ENCODE measurements around the gene GPALPP1. TPM values are rescaled to one million over a fixed set of nuclear protein-coding genes. Genes with fewer than 3 reads are reported as not detected.

The GPALPP1 gene
- total RNA-seq, 4 donors from 2014 or later = 30.1 to 44.4 (median 35.2) TPM

DNA sequence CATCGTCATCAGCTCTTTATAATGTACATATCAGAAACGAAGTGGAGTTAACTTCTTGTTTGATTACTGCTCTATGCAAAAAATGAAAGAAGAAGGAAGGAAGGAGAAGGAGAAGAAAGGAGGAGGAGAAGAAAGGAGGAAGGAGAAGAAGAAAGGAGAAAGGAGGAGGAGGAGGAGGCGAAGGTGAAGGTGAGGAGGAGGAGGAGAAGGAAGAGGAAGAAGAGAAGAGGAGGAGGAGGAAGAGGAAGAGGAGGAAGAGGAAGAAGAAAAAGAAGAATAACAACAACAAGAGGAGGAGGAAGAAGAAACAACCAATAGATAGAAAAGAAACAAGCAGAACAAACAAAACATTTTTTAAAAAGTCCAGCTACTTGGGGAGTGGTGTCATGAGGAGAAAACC is 13.1 kb upstream of the GPALPP1 start:
- no peak overlapping the region for H3K4me3 ChIP-seq (replicated peaks in 1 of 3)
- peaks cover 0 to 9% of the 10 kb centered on the region in 2 donors for H3K4me1 ChIP-seq
- H3K27me3 ChIP-seq = no peaks in the 10 kb centered on the region
- H3K27ac ChIP-seq = no peak overlapping the region
- H3K36me3 ChIP-seq = peaks cover 7 to 14% of the 10 kb centered on the region in 2 donors
- WGBS, 2 donors = 90 to 94% methylated on average over 3 of the region's 3 CpGs
- H3K9me3 ChIP-seq = no peaks in the 10 kb centered on the region
- no peak for DNase-seq
- intact Hi-C loops (cut with DNase I) = loop anchor here (10.0 kb wide), 1 partner anchor 61 kb away; no protein-coding TSS in a partner anchor
- TF ChIP-seq, protein P1, sequence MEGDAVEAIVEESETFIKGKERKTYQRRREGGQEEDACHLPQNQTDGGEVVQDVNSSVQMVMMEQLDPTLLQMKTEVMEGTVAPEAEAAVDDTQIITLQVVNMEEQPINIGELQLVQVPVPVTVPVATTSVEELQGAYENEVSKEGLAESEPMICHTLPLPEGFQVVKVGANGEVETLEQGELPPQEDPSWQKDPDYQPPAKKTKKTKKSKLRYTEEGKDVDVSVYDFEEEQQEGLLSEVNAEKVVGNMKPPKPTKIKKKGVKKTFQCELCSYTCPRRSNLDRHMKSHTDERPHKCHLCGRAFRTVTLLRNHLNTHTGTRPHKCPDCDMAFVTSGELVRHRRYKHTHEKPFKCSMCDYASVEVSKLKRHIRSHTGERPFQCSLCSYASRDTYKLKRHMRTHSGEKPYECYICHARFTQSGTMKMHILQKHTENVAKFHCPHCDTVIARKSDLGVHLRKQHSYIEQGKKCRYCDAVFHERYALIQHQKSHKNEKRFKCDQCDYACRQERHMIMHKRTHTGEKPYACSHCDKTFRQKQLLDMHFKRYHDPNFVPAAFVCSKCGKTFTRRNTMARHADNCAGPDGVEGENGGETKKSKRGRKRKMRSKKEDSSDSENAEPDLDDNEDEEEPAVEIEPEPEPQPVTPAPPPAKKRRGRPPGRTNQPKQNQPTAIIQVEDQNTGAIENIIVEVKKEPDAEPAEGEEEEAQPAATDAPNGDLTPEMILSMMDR (IDR thresholded peaks at IDR 0.05) = no peak
- TF ChIP-seq POLR2A (IDR thresholded peaks at IDR 0.05) = no peak

DNA sequence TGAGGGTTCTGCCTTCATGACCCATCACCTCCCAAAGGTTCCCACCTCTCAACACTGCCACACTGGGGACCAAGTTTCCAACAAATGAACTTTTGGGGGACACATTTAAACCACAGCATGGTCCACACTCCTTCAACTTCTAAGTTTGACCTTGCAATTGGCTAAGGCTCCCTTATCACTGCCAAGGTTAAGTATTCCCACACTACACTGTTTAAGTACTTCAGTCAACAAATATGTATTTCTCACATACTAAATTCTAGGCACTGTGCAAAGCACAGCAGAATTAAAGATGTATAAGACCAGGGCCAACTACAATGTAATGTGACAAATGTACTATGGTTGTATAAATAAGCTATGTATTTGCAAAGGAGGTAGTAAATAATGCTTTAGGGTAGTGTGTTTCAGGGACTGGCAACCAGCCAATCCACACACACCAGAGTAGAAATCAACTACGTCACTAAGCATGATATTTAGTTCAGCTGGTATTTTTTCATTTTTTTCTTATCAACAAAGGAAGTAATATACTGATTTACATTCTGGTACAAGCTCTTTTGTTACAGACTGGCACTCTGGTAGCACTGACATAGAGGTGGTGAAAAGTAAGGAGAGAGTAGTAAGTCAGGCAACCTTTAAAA is 12.3 kb upstream of the GPALPP1 start:
- Histone ChIP-seq H3K4me3 (replicated peaks in 1 of 3) (no peak overlapping the region), H3K27ac (no peak overlapping the region), H3K36me3 (peaks cover 7 to 14% of the 10 kb centered on the region in 2 donors), H3K27me3 (no peaks in the 10 kb centered on the region), H3K9me3 (no peaks in the 10 kb centered on the region), H3K4me1 (peaks cover 0 to 9% of the 10 kb centered on the region in 2 donors)
- 87 to 89% methylated on average over 1 of the region's 1 CpG for WGBS, 2 donors
- TF ChIP-seq, protein P1 (IDR thresholded peaks at IDR 0.05) = no peak
- no peak for TF ChIP-seq POLR2A (IDR thresholded peaks at IDR 0.05)
- intact Hi-C loops (cut with DNase I) = loop anchor here (10.0 kb wide), 1 partner anchor 62 kb away; no protein-coding TSS in a partner anchor
- no peak for DNase-seq

DNA sequence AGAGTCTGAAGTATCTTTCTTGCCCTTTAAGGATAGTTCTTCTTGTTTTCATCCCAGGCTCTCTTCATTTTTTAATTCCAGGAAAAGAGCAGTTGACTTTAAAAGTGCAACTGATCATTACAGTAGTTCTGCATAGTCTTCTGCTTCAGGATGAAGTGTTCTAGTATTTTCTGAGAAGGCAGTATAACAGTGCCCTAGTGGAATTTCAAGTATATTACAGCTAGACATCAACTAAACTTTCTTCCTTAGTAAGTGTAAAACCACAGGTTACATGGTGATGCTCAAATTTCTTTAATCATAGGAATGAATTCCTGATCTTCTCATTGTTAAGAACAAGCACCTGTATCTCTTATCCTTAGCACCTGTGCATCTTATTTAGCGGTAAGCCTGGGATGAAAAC is 11.0 kb upstream of the GPALPP1 start:
- peaks cover 0 to 9% of the 10 kb centered on the region in 2 donors for H3K4me1 ChIP-seq
- no peak overlapping the region for H3K4me3 ChIP-seq (replicated peaks in 1 of 3)
- H3K9me3 ChIP-seq = no peaks in the 10 kb centered on the region
- intact Hi-C loops (cut with DNase I) = loop anchor here (10.0 kb wide), 1 partner anchor 64 kb away; no protein-coding TSS in a partner anchor
- no peak overlapping the region for H3K27ac ChIP-seq
- no peak for DNase-seq
- TF ChIP-seq, protein P1 (IDR thresholded peaks at IDR 0.05) = no peak
- TF ChIP-seq POLR2A (IDR thresholded peaks at IDR 0.05) = no peak
- WGBS, 2 donors = 94 to 96% methylated on average over 1 of the region's 1 CpG
- peaks cover 7 to 14% of the 10 kb centered on the region in 2 donors for H3K36me3 ChIP-seq
- no peaks in the 10 kb centered on the region for H3K27me3 ChIP-seq

DNA sequence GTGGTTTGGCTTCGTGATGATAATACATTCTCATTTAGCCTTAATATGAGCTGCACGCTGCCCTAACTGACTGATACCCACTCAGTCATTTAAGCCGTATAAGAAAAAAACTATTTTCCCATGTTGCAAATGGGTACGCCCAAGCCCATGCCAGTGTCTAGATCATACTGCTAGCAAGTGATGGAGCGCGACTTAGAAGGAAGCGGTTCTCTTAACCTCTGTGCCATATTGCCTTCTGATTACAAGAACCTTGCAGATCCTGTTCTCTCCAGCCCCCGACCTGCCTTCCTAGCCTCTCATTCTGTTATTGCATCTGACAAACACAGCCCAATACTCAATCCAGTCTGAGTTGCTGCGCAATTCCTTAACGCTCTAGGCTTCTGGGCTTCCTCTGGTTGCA is 603 bp downstream of the GPALPP1 start:
- peaks cover 17 to 28% of the 10 kb centered on the region in 2 donors for H3K4me1 ChIP-seq
- WGBS, 2 donors = 6 to 7% methylated on average over 10 of the region's 10 CpGs
- intact Hi-C loops (cut with DNase I) = loop anchor here (10.0 kb wide), 1 partner anchor 415 kb away; the partner anchor contains the start of gene TSC22D1
- H3K27ac ChIP-seq = peak overlapping the region in 2 of 3 donors; percentile 72 to 76
- TF ChIP-seq, protein P1 (IDR thresholded peaks at IDR 0.05) = no peak
- TF ChIP-seq POLR2A (IDR thresholded peaks at IDR 0.05) = no peak
- no peaks in the 10 kb centered on the region for H3K36me3 ChIP-seq
- H3K9me3 ChIP-seq = no peaks in the 10 kb centered on the region
- DNase-seq = no peak
- H3K27me3 ChIP-seq = no peaks in the 10 kb centered on the region
- H3K4me3 ChIP-seq (replicated peaks in 1 of 3) = peak overlapping the region; percentile 65 to 99 (median 84)

DNA sequence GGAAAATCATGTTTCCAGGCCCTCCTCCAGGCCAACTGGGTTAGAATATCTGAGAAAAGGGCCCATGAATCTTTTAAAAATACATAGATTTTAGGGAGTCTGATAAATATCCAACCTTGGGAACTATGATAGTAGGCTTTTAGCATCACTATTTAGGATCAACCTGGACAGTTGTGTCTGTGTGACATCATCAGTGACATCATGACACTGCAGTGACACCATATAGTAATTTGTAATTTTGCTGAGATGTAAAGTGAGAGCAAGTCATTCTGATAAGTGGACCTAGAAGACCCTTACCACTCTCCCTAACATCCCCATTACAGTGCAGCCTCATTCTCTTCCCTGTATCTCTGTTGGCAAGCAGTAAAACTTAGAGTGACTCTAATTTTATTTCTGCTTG is 14.1 kb downstream of the GPALPP1 start:
- Histone ChIP-seq H3K4me1 (no peaks in the 10 kb centered on the region), H3K36me3 (peaks cover 10 to 18% of the 10 kb centered on the region in 2 donors), H3K27ac (no peak overlapping the region), H3K4me3 (replicated peaks in 1 of 3) (no peak overlapping the region), H3K9me3 (no peaks in the 10 kb centered on the region), H3K27me3 (no peaks in the 10 kb centered on the region)
- intact Hi-C loops (cut with DNase I) = no loop called here
- no peak for DNase-seq
- TF ChIP-seq, protein P1 (IDR thresholded peaks at IDR 0.05) = no peak
- no peak for TF ChIP-seq POLR2A (IDR thresholded peaks at IDR 0.05)

Measured in thyroid gland (tissue), 4 donors.